ENCODE results near the gene SNTG2.

DNA sequence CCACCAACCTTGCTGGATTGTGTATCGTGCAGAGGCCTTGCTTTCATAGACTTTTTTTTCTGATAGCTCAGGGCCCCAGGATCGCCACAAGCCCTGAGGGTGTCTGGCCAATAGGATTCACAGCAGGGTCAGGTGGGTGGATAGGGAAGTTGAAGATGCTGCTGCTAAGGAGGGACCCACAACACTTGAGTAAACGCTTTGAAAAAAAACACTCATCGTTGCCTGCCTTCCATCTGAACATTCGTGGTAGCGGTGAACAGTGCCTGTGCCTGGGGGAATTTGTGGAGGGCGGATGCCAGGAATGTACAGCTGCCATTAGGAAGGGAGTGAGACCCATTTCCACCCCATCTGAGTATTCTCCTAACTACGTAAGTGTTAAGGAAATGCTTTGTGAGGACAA lies 358.0 kb downstream of the SNTG2 start:
- no peak for TF ChIP-seq POLR2A (IDR thresholded peaks at IDR 0.05)
- TF ChIP-seq CTCF (IDR thresholded peaks at IDR 0.05) = no peak
- TF ChIP-seq POLR2AphosphoS5 (IDR thresholded peaks at IDR 0.05; ENCODE audit: insufficient read depth in 1 of 2, low read depth in 1 of 2) = no peak
